Central memory CD8-positive, alpha-beta T cell (primary cell): Measurements from ENCODE around the gene SSPN.

ENCODE experiments used
- ATAC-seq: fragments of 150-1000 bp; cut with Tn5 transposase; replicated peaks from 2 replicates; pipeline ENCODE4 v1.10.0; 2022; ENCODE audit warnings: mild to moderate bottlenecking, moderate FRiP score, moderate number of reproducible peaks; ENCODE audit not compliant: poor library complexity, severe bottlenecking; ENCODE audit errors: extremely low read depth
- DNase-seq, 2 donors: peaks; one replicate each; pipeline ENCODE4 v3.0.0; 2021; ENCODE audit warnings: low spot score in 2 of 2
- H3K27ac Mint-ChIP-seq: one replicate; pipeline ENCODE4 v1.8.0; 2022; ENCODE audit warnings: low read depth, mild to moderate bottlenecking, moderate library complexity, mixed read lengths
- H3K27me3 Mint-ChIP-seq: one replicate; pipeline ENCODE4 v1.8.0; 2022; ENCODE audit warnings: mixed read lengths
- H3K36me3 Mint-ChIP-seq: one replicate; pipeline ENCODE4 v1.8.0; 2022; ENCODE audit warnings: mild to moderate bottlenecking, moderate library complexity, mixed read lengths; ENCODE audit not compliant: insufficient read depth
- H3K4me1 Mint-ChIP-seq: one replicate; pipeline ENCODE4 v1.8.0; 2022; ENCODE audit warnings: mixed read lengths
- H3K4me3 Mint-ChIP-seq: one replicate; pipeline ENCODE4 v1.8.0; 2022; ENCODE audit warnings: mild to moderate bottlenecking, moderate library complexity, mixed read lengths
- H3K9me3 Mint-ChIP-seq: one replicate; pipeline ENCODE4 v1.8.0; 2022; ENCODE audit warnings: mixed read lengths

SSPN gene

GRCh38 chr12:26172013-26172412, 23.4 kb upstream of the SSPN start:
- no peak for DNase-seq
- no peak overlapping the region for H3K27ac Mint-ChIP-seq
- H3K4me1 Mint-ChIP-seq = no peaks in the 10 kb centered on the region
- peaks cover 2% of the 10 kb centered on the region for H3K36me3 Mint-ChIP-seq
- no peaks in the 10 kb centered on the region for H3K9me3 Mint-ChIP-seq
- H3K4me3 Mint-ChIP-seq = no peak overlapping the region
- no peak for ATAC-seq
- peaks cover 54% of the 10 kb centered on the region for H3K27me3 Mint-ChIP-seq

- peaks cover 2% of the 10 kb centered on the region for H3K36me3 Mint-ChIP-seq
- H3K4me3 Mint-ChIP-seq = no peak overlapping the region
- DNase-seq (no peak), ATAC-seq (no peak)
- no peaks in the 10 kb centered on the region for H3K4me1 Mint-ChIP-seq
- H3K9me3 Mint-ChIP-seq = no peaks in the 10 kb centered on the region
- H3K27me3 Mint-ChIP-seq = peaks cover 50% of the 10 kb centered on the region
- no peak overlapping the region for H3K27ac Mint-ChIP-seq
These were observed 22.8 kb upstream of the SSPN start for GRCh38 chr12:26172539-26172938.

GRCh38 chr12:26172946-26173552, 22.3 kb upstream of the SSPN start:
- H3K4me1 Mint-ChIP-seq = no peaks in the 10 kb centered on the region
- H3K27me3 Mint-ChIP-seq = peaks cover 48% of the 10 kb centered on the region
- H3K9me3 Mint-ChIP-seq = no peaks in the 10 kb centered on the region
- peaks cover 2% of the 10 kb centered on the region for H3K36me3 Mint-ChIP-seq
- no peak for ATAC-seq
- no peak overlapping the region for H3K4me3 Mint-ChIP-seq
- DNase-seq = no peak
- H3K27ac Mint-ChIP-seq = no peak overlapping the region

GRCh38 chr12:26176725-26177124, 18.6 kb upstream of the SSPN start:
- no peaks in the 10 kb centered on the region for H3K4me1 Mint-ChIP-seq
- no peaks in the 10 kb centered on the region for H3K36me3 Mint-ChIP-seq
- no peaks in the 10 kb centered on the region for H3K9me3 Mint-ChIP-seq
- no peak overlapping the region for H3K4me3 Mint-ChIP-seq
- no peak overlapping the region for H3K27ac Mint-ChIP-seq
- no peak for DNase-seq
- H3K27me3 Mint-ChIP-seq = peaks cover 72% of the 10 kb centered on the region
- no peak for ATAC-seq

- no peak for ATAC-seq
- Mint-ChIP-seq H3K27me3 (peaks cover 75% of the 10 kb centered on the region), H3K36me3 (no peaks in the 10 kb centered on the region), H3K27ac (no peak overlapping the region), H3K9me3 (no peaks in the 10 kb centered on the region), H3K4me1 (no peaks in the 10 kb centered on the region), H3K4me3 (no peak overlapping the region)
- no peak for DNase-seq
These were observed 18.1 kb upstream of the SSPN start for GRCh38 chr12:26177283-26177682.

GRCh38 chr12:26179826-26180225, 15.5 kb upstream of the SSPN start:
- H3K27ac Mint-ChIP-seq = no peak overlapping the region
- DNase-seq (no peak), ATAC-seq (no peak)
- H3K27me3 Mint-ChIP-seq = peaks cover 55% of the 10 kb centered on the region
- H3K4me1 Mint-ChIP-seq = no peaks in the 10 kb centered on the region
- no peaks in the 10 kb centered on the region for H3K36me3 Mint-ChIP-seq
- H3K4me3 Mint-ChIP-seq = no peak overlapping the region
- no peaks in the 10 kb centered on the region for H3K9me3 Mint-ChIP-seq

GRCh38 chr12:26182377-26182776, 13.0 kb upstream of the SSPN start:
- no peak for DNase-seq
- Mint-ChIP-seq H3K27ac (no peak overlapping the region), H3K36me3 (no peaks in the 10 kb centered on the region), H3K27me3 (peaks cover 51% of the 10 kb centered on the region), H3K4me3 (no peak overlapping the region), H3K4me1 (no peaks in the 10 kb centered on the region), H3K9me3 (no peaks in the 10 kb centered on the region)
- no peak for ATAC-seq

- no peaks in the 10 kb centered on the region for H3K36me3 Mint-ChIP-seq
- ATAC-seq (no peak), DNase-seq (no peak)
- no peak overlapping the region for H3K27ac Mint-ChIP-seq
- peaks cover 50% of the 10 kb centered on the region for H3K27me3 Mint-ChIP-seq
- H3K9me3 Mint-ChIP-seq = no peaks in the 10 kb centered on the region
- no peaks in the 10 kb centered on the region for H3K4me1 Mint-ChIP-seq
- no peak overlapping the region for H3K4me3 Mint-ChIP-seq
These were observed 9.6 kb upstream of the SSPN start for GRCh38 chr12:26185532-26186320.

- H3K4me3 Mint-ChIP-seq = no peak overlapping the region
- H3K27me3 Mint-ChIP-seq = peaks cover 43% of the 10 kb centered on the region
- ATAC-seq (no peak), DNase-seq (no peak)
- no peaks in the 10 kb centered on the region for H3K36me3 Mint-ChIP-seq
- H3K4me1 Mint-ChIP-seq = no peaks in the 10 kb centered on the region
- H3K9me3 Mint-ChIP-seq = no peaks in the 10 kb centered on the region
- H3K27ac Mint-ChIP-seq = no peak overlapping the region
These were observed 8.2 kb upstream of the SSPN start for GRCh38 chr12:26187014-26187798.

- no peaks in the 10 kb centered on the region for H3K9me3 Mint-ChIP-seq
- no peak overlapping the region for H3K4me3 Mint-ChIP-seq
- H3K4me1 Mint-ChIP-seq = no peaks in the 10 kb centered on the region
- DNase-seq (no peak), ATAC-seq (no peak)
- H3K27ac Mint-ChIP-seq = no peak overlapping the region
- peaks cover 43% of the 10 kb centered on the region for H3K27me3 Mint-ChIP-seq
- no peaks in the 10 kb centered on the region for H3K36me3 Mint-ChIP-seq
These were observed 7.2 kb upstream of the SSPN start for GRCh38 chr12:26188127-26188526.

- Mint-ChIP-seq H3K4me1 (no peaks in the 10 kb centered on the region), H3K36me3 (no peaks in the 10 kb centered on the region), H3K27me3 (peaks cover 45% of the 10 kb centered on the region), H3K9me3 (no peaks in the 10 kb centered on the region), H3K4me3 (no peak overlapping the region), H3K27ac (no peak overlapping the region)
- ATAC-seq = no peak
- no peak for DNase-seq
These were observed 6.7 kb upstream of the SSPN start for GRCh38 chr12:26188641-26189040.

- no peaks in the 10 kb centered on the region for H3K4me1 Mint-ChIP-seq
- H3K27me3 Mint-ChIP-seq = peaks cover 63% of the 10 kb centered on the region
- H3K36me3 Mint-ChIP-seq = no peaks in the 10 kb centered on the region
- no peak for ATAC-seq
- DNase-seq = no peak
- no peaks in the 10 kb centered on the region for H3K9me3 Mint-ChIP-seq
- no peak overlapping the region for H3K4me3 Mint-ChIP-seq
- H3K27ac Mint-ChIP-seq = no peak overlapping the region
These were observed 3.2 kb upstream of the SSPN start for GRCh38 chr12:26192142-26192541.

GRCh38 chr12:26193539-26193938, 1.8 kb upstream of the SSPN start:
- Mint-ChIP-seq H3K27ac (no peak overlapping the region), H3K27me3 (peaks cover 67% of the 10 kb centered on the region), H3K4me1 (no peaks in the 10 kb centered on the region), H3K9me3 (no peaks in the 10 kb centered on the region), H3K4me3 (no peak overlapping the region), H3K36me3 (peaks cover 2% of the 10 kb centered on the region)
- ATAC-seq = no peak
- no peak for DNase-seq
